Measurements from ENCODE around the gene KCNJ4. TPM values are rescaled to one million over a fixed set of nuclear protein-coding genes. Genes with fewer than 3 reads are reported as not detected.

KCNJ4 gene
- total RNA-seq, 4 donors from 2014 or later: not detected

DNA sequence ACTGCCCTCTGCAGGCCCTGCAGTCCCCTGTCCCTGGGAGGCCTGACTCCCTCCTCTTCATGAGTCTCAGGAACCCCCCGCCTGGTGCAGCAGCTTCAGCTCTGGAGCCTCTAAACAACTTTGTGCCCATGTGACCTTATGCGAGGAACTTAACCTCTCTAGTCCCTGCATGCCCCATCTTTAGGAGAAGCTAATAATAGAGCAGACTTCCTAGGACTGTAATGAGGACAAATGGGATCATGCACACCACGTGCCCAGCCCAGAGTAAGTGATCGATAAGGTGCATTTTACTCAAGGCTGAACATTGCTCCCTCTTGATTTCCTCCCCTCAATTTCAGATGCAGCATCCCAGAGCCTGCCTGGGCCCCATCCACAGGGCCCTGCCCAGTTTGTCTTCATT is 19.0 kb downstream of the KCNJ4 start:
- H3K27me3 ChIP-seq: peaks cover 0 to 36% (median 0%) of the 10 kb centered on the region in 4 donors
- TF ChIP-seq POLR2AphosphoS5 (IDR thresholded peaks at IDR 0.05) (no peak), POLR2A (IDR thresholded peaks at IDR 0.05; ENCODE audit: low read depth) (no peak), EP300 (IDR thresholded peaks at IDR 0.05) (no peak)
- TF ChIP-seq, protein P1, sequence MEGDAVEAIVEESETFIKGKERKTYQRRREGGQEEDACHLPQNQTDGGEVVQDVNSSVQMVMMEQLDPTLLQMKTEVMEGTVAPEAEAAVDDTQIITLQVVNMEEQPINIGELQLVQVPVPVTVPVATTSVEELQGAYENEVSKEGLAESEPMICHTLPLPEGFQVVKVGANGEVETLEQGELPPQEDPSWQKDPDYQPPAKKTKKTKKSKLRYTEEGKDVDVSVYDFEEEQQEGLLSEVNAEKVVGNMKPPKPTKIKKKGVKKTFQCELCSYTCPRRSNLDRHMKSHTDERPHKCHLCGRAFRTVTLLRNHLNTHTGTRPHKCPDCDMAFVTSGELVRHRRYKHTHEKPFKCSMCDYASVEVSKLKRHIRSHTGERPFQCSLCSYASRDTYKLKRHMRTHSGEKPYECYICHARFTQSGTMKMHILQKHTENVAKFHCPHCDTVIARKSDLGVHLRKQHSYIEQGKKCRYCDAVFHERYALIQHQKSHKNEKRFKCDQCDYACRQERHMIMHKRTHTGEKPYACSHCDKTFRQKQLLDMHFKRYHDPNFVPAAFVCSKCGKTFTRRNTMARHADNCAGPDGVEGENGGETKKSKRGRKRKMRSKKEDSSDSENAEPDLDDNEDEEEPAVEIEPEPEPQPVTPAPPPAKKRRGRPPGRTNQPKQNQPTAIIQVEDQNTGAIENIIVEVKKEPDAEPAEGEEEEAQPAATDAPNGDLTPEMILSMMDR (IDR thresholded peaks at IDR 0.05): no peak
- H3K4me1 ChIP-seq: peaks cover 0 to 3% (median 0%) of the 10 kb centered on the region in 4 donors
- H3K27ac ChIP-seq (replicated peaks in 1 of 4): no peak overlapping the region
- no peaks in the 10 kb centered on the region for H3K9me3 ChIP-seq
- intact Hi-C loops (cut with DNase I): no loop called here
- H3K4me3 ChIP-seq: no peak overlapping the region
- no peak for DNase-seq (ENCODE audit: extremely low spot score)
- H3K36me3 ChIP-seq: no peaks in the 10 kb centered on the region
- WGBS: 57% methylated on average over 2 of the region's 4 CpGs

DNA sequence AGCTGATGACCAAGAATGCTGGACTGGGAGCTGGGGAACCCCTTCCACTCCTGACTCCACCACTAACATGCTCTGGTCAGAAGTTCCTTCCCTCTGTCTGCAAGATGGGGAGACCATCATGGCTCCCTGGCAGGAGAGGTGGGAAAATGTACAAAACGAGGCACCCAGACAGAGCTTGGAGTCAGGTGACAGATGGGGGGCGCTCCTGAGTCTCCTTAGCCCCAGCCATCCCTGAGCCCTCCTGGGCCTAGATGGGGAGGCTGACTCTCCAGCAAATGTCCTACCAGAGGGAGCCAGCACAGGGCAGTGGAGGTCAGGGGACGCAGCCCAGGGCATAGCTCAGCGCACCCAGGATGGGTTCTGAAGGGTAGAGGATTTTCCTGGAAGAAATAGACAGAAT is 20.0 kb downstream of the KCNJ4 start:
- Histone ChIP-seq H3K27ac (replicated peaks in 1 of 4) (no peak overlapping the region), H3K4me3 (no peak overlapping the region), H3K27me3 (peaks cover 0 to 29% (median 0%) of the 10 kb centered on the region in 4 donors), H3K36me3 (no peaks in the 10 kb centered on the region), H3K4me1 (peaks cover 0 to 3% (median 0%) of the 10 kb centered on the region in 4 donors), H3K9me3 (no peaks in the 10 kb centered on the region)
- no peak for TF ChIP-seq EP300 (IDR thresholded peaks at IDR 0.05)
- TF ChIP-seq, protein P1 (IDR thresholded peaks at IDR 0.05): no peak
- no peak for TF ChIP-seq POLR2AphosphoS5 (IDR thresholded peaks at IDR 0.05)
- TF ChIP-seq POLR2A (IDR thresholded peaks at IDR 0.05; ENCODE audit: low read depth): no peak
- no peak for DNase-seq (ENCODE audit: extremely low spot score)
- intact Hi-C loops (cut with DNase I): no loop called here
- WGBS: 100% methylated on average over 1 of the region's 4 CpGs

DNA sequence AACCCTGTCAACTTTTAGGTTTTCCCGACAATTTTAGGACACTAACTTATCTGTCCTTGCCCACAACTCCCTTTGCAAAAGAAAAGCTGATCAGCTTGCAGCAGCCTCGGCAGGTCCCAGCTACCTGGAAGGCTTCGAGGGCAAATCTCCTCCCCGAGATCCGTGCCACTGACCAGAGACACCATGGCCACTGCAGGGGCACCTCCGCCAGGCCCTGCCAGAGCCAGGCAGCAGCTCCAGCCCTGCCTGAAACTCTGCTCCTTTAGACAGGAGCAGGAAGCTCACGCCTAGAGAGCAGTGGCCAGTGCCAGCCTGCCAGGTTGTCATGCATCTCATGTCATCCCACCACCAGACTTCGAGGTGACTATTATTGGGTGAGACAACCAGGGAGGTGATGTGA is 21.1 kb downstream of the KCNJ4 start:
- Histone ChIP-seq H3K36me3 (no peaks in the 10 kb centered on the region), H3K27me3 (peaks cover 0 to 22% (median 0%) of the 10 kb centered on the region in 4 donors), H3K9me3 (no peaks in the 10 kb centered on the region), H3K27ac (replicated peaks in 1 of 4) (no peak overlapping the region), H3K4me3 (no peak overlapping the region), H3K4me1 (peaks cover 0 to 7% (median 5%) of the 10 kb centered on the region in 4 donors)
- 70% methylated on average over 2 of the region's 8 CpGs for WGBS
- TF ChIP-seq POLR2A (IDR thresholded peaks at IDR 0.05; ENCODE audit: low read depth) (no peak), EP300 (IDR thresholded peaks at IDR 0.05) (no peak), POLR2AphosphoS5 (IDR thresholded peaks at IDR 0.05) (no peak)
- TF ChIP-seq, protein P1 (IDR thresholded peaks at IDR 0.05): no peak
- intact Hi-C loops (cut with DNase I): no loop called here
- DNase-seq (ENCODE audit: extremely low spot score): no peak

DNA sequence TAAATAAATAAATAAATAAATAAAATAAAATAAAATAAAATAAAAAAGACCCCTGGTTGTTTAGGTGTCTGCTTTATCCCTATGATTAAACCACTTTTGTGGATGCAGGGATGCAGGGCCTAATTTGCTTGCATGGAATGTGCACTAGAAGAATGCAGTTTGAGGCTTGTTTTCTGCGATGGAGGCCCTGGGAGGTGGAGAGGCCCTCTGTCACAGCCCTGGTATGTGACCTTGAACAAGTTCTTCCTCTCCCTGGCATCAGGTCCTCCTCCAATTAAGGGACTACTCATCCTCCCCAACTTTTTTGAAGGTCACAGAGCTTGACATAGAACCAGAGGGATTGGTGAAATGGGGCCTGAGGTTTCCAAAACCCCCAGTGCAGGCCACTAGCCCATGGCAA is 22.7 kb downstream of the KCNJ4 start:
- intact Hi-C loops (cut with DNase I): no loop called here
- H3K4me1 ChIP-seq: peaks cover 0 to 7% (median 5%) of the 10 kb centered on the region in 4 donors
- TF ChIP-seq, protein P1 (IDR thresholded peaks at IDR 0.05): no peak
- TF ChIP-seq POLR2AphosphoS5 (IDR thresholded peaks at IDR 0.05): no peak
- no peak for TF ChIP-seq POLR2A (IDR thresholded peaks at IDR 0.05; ENCODE audit: low read depth)
- TF ChIP-seq EP300 (IDR thresholded peaks at IDR 0.05): no peak
- H3K4me3 ChIP-seq: no peak overlapping the region
- WGBS: 86% methylated on average over 1 of the region's 1 CpG
- peaks cover 0 to 4% (median 0%) of the 10 kb centered on the region in 4 donors for H3K36me3 ChIP-seq
- no peak overlapping the region for H3K27ac ChIP-seq (replicated peaks in 1 of 4)
- H3K9me3 ChIP-seq: no peaks in the 10 kb centered on the region
- no peak for DNase-seq (ENCODE audit: extremely low spot score)
- H3K27me3 ChIP-seq: peaks cover 0 to 14% (median 0%) of the 10 kb centered on the region in 4 donors

Data from esophagus muscularis mucosa (tissue), 4 donors.